HG02885 (cell line): Measurements from ENCODE around the gene RGS7.
"Not testable (repeated sequence)": the region's sequence is repeated elsewhere in the genome, so short reads cannot be mapped to it uniquely, and the experiment has no call there.

ENCODE experiments used
- ATAC-seq: cut with Tn5 transposase; IDR thresholded peaks from one replicate; pipeline ENCODE4 v1.9.1; 2021; ENCODE audit warnings: mild to moderate bottlenecking; ENCODE audit not compliant: unreplicated experiment, poor library complexity

The RGS7 gene

DNA sequence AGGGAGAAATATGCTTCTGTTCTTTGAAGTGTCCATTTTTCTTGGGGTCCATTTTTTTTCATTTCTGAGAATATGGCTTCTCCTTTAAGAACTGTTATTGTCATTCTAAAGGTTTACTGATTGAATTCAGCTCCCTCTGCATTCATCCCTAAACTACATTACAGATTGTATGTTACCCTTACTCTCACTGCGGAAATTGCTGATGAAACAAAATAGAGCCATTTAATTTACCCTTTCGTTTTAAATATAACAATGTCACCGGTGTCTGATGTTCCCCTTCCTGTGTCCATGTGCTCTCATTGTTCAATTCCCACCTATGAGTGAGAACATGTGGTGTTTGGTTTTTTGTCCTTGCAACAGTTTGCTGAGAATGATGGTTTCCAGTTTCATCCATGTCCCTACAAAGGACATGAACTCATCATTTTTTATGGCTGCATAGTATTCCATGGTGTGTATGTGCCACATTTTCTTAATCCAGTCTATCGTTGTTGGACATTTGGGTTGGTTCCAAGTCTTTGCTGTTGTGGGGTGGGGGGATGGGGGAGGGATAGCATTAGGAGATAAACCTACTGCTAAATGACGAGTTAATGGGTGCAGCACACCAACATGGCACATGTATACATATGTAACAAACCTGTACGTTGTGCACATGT lies 474.2 kb downstream of the RGS7 start:
- not testable (repeated sequence) for ATAC-seq

DNA sequence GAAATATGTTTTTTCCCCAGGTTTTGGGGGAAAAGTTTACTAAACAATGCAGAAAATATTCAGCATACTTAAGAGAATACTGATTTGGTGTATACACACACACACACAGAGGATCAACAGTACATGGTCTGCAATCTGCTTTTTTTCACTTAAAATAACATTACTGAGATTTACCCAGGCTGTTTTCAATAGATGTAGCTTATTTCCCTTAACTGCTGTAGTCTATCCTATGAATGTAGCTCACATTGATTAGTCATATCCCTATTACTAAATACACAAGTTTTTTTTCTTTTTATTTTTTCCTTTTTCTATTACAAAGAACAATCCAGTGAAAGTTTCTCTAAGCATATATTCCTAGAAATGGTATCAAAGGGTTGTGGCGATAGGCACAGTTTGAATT lies 478.4 kb downstream of the RGS7 start:
- ATAC-seq: no peak

DNA sequence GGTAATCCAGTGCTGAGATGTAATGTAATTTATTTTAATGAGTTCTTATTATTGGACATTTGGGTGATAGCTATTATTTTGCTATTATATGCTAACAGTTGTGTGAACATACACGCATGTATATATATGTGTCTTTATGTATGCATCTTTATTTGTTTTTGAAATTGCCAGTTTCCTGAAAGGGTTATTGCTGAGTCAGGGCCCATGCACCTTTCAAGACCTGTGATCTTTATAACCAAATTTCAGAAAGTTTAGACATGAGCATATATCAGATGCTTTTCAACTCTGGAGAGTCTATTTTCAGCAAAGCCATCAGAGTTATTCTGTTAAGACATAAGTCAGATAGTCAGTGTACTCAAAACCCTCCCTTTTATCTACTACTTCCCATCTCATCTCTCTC lies 479.4 kb downstream of the RGS7 start:
- no peak for ATAC-seq

DNA sequence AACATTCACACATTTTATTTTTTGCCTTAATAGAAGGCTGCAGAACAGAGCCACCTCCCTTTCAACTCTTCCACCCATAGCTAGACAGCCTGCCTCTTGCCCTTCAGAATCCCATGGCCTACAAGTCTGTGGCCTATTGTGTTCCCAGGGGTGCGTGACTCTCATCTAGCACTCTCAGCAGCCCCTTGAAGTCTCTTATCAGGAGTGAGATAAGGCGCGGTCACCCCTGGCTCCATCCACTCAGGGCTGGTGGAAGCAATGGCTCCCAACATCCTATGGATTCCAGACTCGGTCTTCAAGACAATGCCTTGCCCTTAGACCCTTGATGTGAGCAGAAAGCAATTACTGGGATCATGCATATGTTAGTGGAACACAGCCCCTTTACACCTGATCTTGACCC lies 480.9 kb downstream of the RGS7 start:
- ATAC-seq: no peak

DNA sequence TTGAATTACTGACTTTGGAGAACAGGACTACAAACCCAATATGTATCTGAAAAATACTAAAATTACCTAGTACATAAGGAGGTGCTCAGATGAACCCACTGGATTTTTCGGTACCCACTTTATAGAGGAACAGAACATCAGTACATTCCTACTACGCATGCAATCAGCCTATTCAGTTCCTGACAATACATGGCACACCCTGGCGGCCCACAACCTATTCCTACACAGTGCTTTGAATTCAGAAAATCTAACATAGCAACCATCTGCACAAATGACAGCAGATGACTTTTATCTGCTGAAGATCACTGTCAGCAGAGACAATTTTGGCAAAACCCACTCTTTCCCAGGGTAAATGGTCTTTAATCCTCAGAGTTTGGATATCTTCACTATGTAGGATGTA lies 487.9 kb downstream of the RGS7 start:
- no peak for ATAC-seq

DNA sequence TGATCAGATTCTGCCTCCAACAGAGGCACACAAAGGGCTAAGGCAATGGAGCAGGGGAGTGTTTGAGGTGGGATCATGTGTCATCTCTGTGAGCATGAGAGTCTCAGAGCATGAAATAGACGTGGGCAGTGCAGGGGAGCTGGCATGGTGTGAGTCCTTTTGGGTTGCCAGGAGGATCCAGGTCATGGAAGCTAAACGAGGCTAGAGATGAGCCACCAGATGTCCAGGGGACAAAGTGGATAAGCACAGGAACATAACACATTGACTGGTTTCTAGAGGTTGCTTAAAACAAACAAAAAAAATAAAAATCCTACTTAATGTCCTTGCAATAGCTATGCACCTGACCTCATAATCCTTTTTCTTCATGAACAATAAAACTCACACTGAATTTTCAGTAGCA lies 490.3 kb downstream of the RGS7 start:
- no peak for ATAC-seq

DNA sequence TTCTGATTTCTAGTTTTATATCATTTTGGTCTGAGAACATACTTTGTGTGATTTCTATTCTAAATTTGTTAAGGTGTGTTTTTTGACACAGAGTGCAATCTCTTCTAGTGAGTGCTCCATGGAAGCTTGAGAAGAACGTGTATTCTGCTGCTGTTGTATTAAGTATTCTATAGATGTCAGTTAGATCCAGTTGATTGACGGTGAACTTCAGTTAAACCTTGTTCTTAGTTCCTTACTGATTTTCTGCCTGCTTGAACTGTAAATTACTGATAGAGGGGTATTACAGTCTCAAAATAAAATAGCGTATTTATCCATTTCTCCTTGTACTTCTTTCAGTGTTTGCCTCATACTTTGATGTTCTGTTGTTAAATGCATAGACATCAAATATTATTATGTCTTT lies 497.0 kb downstream of the RGS7 start:
- ATAC-seq: no peak

DNA sequence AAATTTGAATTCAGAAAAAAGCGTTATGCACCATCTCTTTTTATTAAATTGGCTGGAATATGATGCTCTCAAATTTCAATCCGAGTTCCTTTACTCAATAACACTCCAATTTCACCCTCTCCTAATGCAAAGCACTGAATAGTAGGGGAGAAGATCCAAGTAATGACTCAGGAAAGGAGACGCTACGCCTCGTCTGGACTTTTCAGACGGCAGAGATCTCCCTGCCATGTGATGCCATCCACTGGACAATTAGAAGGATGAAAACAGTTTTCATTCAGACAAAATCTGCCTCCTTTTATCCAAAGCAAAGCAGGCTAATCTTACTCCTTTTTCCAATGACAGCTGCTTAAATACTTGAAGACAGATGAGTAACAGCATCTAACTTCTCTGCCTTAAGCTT lies 502.6 kb downstream of the RGS7 start:
- ATAC-seq: no peak

DNA sequence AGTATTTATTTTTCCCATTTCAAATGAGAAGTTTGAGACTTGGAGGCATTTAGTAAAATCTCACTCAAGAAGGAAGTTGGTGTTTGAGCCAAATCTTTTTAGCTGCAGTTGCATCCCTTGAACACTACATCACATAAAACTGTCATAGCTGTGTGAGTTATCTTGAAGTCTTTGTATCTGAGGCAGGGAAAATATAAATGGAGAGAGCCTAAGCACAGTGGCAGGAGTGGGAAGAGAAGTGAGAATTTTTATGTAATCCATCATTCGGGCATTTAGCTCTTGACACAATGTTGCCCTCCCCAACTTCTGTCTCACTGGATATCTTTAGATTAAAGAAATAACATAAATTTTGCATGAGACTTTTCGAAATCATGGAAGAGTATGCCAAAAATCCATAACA lies 509.7 kb downstream of the RGS7 start:
- no peak for ATAC-seq

DNA sequence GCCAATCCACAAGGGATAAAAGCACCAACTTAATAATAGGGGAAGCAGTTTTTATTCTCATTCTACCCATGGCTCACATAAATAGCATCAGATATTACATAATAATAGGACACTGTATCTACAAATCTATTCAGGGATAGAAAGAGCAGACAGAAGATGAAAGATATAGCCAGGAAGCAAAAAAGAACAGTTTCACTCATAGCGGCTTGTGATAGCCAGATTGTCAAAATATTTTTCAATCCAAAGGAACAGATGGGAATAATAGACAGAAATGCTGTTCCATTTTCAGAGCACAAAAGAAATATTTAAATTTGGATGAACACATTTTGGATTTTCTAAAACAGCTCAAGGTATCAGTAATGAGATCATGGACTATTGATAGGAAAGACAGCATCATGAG lies 512.5 kb downstream of the RGS7 start:
- ATAC-seq: no peak

DNA sequence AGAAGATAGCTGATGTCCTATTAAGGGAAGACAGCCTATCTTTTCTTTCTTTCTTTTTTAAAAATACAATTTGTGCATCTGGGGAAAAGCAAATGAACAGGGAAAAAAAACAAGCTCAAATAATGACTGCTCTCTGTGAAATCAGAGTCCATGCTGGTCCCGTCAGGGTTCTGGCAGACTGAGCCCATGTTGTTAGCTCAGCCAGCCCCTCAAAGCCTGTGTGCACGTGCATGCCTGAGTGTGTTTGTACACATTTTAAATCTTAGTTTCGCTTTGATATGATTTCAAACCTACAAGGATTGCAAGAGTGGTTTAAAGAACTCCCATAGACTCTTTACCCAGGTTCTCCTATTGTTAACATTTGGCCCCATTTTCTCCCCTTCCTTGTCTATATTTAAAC lies 513.2 kb downstream of the RGS7 start:
- no peak for ATAC-seq

DNA sequence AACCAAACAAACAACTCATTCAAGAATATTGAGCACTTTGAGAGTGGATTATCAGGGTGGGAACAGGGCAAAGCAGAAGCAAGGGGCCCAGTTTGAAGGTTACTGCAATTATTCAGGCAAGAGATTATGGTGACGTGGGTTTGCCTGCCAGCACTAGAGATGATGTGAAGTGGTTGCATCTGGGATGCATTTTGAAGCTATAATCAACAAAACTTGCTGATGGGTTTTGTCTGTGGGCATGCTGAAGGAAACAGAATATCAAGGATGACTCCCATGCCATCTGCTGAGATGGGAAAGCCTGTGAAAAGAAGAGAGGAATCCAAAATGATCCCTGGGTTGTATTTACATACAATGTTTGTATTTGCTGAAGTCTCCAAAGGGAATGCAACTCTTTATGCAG lies 520.7 kb downstream of the RGS7 start:
- ATAC-seq: no peak

DNA sequence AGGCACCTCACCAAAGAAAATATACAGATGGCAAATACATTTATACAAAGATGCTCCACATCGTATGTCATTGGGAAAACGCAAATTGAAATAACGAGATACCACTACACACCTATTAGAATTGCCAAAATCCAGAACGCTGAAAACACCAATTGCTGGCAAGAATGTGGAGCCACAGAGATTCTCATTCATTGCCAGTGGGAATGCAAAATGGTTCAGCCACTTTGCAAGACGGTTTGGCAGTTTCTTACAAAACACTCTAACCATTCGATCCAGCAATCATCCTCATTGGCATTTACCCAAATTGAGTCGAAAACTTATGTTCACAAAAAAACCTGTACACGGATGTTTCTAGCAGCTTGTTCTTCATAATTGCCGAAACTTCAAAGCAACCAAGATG lies 521.7 kb downstream of the RGS7 start:
- no peak for ATAC-seq

DNA sequence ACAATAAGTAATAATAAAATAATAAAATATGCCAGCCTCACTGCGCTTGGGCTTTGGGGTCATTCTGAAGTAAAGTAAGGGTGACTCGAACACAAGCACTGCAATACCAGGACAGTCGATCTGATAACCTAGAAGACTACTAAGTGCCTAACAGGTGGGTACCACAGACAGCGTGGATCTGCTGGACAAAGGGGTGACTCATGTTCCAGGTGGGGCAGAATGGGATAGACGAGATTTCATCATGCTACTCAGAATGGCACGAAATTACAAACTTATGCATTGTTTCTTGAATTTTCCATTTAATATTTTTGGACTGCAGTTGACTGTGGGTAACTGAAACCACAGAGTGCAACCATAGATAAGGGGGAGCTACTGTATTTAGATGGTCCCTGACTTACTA lies 523.9 kb downstream of the RGS7 start:
- ATAC-seq: no peak

DNA sequence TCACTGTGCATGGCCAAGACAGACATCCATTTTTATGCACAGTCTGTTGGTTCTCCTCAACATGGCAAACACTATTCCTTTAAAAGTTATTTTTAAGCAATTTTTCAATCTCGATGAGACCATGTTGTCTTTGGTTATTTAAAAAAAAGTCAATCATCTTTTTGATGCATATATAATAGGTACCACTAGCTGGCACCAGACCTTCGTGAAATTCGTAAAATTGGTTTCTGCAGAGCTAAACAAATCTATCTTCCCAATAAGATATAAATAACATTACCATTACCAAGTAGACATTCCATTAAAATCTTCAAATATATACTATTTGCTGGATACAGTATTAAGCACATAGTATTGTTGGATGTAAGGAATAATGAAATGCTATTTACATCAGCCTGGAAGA lies 525.1 kb downstream of the RGS7 start:
- ATAC-seq: no peak

DNA sequence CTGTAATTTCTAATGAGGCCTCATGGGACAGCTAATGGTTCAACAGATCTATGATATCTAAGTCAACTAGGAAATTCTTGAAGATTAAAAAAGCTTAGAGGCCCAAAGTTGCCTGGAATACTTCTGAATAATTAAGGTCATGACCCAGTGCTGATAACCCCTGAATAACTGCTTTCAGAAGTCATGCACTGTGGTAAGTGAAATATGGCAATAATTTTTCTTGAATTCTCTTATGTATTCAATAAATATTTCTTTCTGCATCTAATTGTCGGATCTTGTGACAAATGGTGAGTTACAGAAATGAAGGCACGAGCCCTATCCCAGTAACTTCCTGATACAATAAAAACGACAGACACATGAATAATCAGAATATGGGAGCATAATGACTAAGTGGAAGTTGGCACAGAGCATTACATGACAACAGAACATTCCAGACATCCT lies 525.8 kb downstream of the RGS7 start:
- ATAC-seq: no peak

DNA sequence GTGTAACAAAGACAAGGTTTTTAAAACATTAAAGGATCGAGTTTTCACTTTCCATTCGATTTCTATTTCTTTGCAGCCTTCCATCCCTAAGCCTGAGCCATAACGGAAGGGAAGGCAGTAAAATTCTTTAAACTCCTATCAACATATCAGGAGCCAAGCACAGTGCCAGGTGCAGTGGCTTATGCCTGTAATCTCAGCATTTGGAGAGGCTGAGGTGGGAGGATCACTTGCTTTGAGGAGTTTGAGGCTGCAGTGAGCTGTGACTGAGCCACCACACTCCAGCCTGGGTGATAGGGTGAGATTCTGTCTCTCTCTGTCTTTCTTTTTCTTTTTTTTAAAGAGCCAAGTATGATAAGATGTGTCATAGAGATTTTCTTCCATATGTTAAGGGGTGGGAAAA lies 527.5 kb downstream of the RGS7 start:
- no peak for ATAC-seq

DNA sequence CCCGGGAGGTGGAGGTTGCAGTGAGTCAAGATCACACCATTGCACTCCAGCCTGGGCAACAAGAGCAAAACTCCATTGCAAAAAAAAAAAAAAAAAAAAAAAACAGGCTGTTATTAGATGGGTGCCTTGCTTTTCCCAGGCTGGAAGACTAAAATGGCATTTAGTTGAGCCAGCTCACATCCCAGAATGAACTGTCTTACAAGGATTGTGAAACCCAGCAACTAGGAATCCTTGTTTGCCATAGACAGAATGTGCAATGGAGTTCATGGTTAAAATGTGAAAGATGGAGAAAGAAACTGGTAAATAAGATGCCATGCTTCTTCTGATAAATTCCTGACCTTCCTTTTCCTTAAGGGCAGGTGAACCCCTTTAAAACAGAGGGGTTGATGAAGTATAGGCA lies 529.2 kb downstream of the RGS7 start:
- no peak for ATAC-seq

DNA sequence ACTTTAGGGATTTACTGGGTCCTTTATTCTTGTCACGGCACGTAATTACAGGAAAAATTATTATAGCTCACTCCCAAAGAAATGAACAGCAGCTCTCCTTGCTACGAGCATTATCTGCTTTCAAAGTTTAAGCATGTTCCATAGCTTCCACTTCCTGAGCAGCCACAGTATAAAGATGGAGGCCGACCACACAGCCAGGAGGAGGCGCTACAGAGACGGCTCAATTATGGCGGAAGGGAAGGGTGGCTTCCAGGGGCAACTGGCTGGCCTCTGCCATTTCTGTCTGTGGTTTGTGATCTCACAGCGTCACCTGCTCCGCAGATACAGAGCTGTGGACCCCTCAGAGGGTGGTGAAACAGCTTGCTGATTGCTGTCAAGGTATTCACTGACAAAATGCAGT lies 532.8 kb downstream of the RGS7 start:
- no peak for ATAC-seq

DNA sequence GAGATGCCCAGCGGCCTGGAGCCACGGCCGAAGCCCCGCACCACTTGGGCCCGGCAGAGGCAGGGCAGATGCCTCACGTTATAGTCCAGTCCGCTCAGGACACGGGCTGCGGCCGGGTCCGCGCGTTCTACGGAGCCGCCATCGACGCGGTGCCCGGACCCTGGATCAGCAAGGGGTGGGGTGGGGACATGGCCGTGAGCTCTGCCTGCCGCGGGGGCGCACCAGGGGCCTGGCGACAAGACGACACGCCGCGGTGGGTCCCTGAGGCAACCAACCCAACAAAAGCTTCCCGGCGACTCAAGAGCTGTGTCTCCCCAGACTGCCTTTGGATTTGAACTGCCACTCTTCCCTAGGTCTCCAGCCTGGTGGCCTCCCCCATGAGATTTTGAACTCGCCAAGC lies 533.6 kb downstream of the RGS7 start:
- no peak for ATAC-seq

DNA sequence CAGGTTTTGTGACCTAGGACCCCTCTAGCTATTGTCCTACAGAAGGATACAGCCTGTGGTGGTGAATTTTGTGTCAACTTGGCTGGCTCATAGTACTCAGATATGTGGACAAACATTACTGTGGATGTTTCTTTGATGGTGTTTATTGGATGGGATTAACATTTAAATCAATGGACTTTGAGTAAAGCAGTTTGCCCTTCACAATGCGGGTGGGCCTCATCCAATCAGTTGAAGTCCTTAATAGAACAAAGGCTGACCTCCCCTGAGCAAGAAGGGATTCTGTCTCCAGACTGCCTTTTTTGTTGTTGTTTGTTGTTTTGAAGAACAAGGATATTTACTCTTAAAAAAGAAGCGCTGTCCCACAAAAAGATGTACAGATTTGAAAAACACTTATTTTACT lies 535.1 kb downstream of the RGS7 start:
- no peak for ATAC-seq

DNA sequence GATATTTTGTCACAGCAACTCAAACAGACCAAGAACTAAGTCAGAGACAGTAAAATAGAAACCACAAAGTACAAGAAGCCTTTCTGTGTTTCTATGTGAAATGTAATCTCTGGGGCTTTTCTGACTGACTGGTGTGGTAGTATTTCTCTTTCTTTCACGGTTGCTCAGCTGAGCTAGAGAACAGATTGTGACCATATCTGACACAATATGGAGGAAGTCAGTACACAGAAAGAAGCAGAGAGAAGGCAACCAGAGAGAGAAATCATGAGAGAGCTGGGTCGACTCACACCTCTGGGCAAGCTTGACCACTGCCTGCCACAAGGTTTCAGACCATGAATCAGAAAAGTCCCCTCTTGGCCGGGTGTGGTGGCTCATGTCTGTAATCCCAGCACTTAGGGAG lies 536.2 kb downstream of the RGS7 start:
- no peak for ATAC-seq

DNA sequence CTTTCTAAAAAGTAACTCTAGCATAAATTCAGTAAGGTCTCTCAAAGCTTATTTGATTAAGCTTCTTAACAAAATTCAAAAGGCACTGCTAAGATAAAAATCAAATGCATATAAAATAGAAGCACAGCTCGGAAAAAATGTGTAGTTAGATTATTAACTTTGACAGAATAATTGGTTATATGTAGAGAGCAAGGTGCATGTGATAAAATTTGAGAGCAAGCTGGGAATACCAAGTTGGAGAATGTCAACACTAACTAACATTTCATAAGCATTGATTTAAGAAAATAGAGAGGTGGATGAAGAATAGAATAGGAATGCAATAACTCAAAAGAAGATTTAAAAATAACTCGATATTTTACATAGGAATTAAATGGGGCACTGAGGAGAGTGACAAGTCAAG lies 540.5 kb downstream of the RGS7 start:
- no peak for ATAC-seq
